WI38 (cell line): ENCODE measurements around the gene PTPN2.
A peak's percentile ranks its signal among the peaks of the same experiment; 100 is the strongest.

Experiments used
- H3K4me3 ChIP-seq: 2 replicates; pipeline ENCODE4 v1.5.1; 2011; ENCODE audit warnings: low read depth, mild to moderate bottlenecking, control low read depth, low read length
- CTCF ChIP-seq: IDR thresholded peaks from 2 replicates; pipeline ENCODE4 v1.5.1; 2012; ENCODE audit warnings: low read depth, mild to moderate bottlenecking, control low read depth, low read length

The PTPN2 gene

DNA sequence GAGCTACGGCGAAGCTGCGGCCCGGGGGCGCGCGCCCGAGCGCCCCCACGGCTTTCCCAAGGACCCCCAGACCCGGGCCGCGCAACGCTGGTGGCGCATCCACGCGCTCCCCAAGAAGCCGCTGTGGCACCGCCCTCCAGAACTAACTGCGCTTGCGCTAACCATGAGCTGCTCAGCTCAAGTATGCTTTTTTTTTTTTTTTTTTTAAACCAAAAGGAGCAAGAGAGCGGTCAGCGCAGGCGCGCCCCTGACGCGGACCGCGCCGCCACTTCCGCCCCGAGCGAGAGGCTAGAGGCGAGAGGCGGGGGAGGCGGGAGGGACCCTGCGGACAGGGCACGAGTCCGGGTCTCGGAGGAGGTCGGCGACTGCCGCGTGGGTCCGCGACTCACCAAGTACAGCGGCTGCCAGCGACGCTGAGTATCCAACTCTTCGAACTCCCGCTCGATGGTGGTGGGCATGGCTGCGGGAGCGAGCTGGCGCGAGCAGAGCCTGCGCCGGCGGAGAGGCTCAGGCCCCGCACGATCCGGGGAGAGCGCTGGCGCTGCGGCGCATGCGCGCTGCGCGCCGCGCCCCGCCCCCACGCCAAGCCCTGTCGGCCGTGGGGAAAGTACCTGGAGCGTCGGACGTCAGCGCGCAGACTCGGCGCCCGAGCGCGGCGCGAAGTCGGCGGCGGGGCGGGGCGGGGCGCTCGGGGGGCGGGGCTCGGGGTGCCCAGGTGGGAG is at the start of gene PTPN2:
Gene PTPN2 (minus strand): TSS at position 554 of the 722 bp plus-strand sequence. CDS start 96 bp downstream, at position 458.
- no peak for TF ChIP-seq CTCF
- peak within 1 kb of the TSS; percentile 83 for H3K4me3 ChIP-seq

GRCh38 chr18:12933327-12933726 is 49.3 kb upstream of the PTPN2 start:
- no peak for TF ChIP-seq CTCF
- no peak overlapping the region for H3K4me3 ChIP-seq

DNA sequence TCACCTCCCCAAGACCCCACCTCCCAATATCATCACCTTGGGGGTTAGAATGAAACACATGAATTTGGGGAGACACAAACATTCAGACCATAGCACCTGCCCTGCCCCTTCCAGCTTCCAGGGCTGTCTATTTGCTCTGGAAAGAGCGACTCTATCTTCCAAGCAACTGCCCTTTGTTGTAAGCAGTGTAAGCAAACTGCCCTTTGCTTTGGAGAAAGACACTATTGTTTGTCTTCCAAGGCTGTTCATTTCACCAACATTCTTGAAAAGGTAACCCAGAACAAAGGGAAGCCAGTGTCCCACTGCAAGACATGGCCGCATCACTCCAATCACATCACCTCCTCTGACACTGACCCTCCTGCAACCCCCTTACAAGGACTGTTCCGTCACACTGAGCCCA is 46.9 kb upstream of the PTPN2 start:
- H3K4me3 ChIP-seq = no peak overlapping the region
- TF ChIP-seq CTCF = no peak

- TF ChIP-seq CTCF = no peak
Measured at GRCh38 chr18:12930376-12930775, 46.3 kb upstream of the PTPN2 start.

GRCh38 chr18:12929477-12930083 is 45.5 kb upstream of the PTPN2 start:
- no peak overlapping the region for H3K4me3 ChIP-seq
- TF ChIP-seq CTCF = no peak

More at GRCh38 chr18:12930376-12930775, 46.3 kb upstream of the PTPN2 start:
- H3K4me3 ChIP-seq = no peak overlapping the region

DNA sequence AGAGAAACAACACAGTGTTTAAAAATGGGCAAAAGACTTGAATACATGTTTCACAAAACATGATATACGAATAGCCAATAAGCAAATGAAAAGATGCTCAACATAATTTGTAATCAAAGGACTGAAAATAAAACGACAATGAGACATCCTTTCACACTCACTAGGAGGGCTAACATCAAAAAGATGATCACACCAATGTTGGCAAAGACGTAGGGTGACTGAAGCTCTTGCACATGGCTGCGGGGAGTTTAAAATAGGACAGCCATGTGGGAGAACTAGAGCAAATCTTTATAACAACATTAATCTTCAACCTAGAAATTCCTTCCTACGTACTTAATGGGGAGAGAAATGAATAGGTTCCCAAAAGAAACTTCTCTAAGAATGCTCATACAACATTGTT is 44.6 kb upstream of the PTPN2 start:
- no peak overlapping the region for H3K4me3 ChIP-seq
- TF ChIP-seq CTCF = no peak

- no peak for TF ChIP-seq CTCF
Measured at GRCh38 chr18:12928206-12928605, 44.2 kb upstream of the PTPN2 start.

More at GRCh38 chr18:12928206-12928605, 44.2 kb upstream of the PTPN2 start:
- H3K4me3 ChIP-seq = no peak overlapping the region
